Lower leg skin (tissue), 4 donors: Measurements from ENCODE around the gene CCDC88B. TPM values are rescaled to one million over a fixed set of nuclear protein-coding genes. Genes with fewer than 3 reads are reported as not detected.

Experiments
- DNase-seq, 2 donors: peaks; one replicate each; pipeline ENCODE4 v3.0.0-alpha.2; 2019; ENCODE audit warnings: low spot score in 2 of 2
- H3K4me3 ChIP-seq: fragments of 200-600 bp; sonication (generic); 2 replicates; pipeline ENCODE4 v1.5.1; 2017; ENCODE audit warnings: mild to moderate bottlenecking, low read depth; ENCODE audit not compliant: poor library complexity, severe bottlenecking
- POLR2A ChIP-seq, 2 donors: fragments of 450-650 bp; IDR thresholded peaks; one replicate each; pipeline ENCODE4 v1.6.1; 2016 to 2017; ENCODE audit warnings: antibody characterized with exemption in 2 of 2, mild to moderate bottlenecking in 1 of 2, moderate library complexity in 1 of 2
- WGBS, 2 donors: methylation state at CpG; one replicate each; pipeline ENCODE4 v1.1.5; 2018; 5-methylcytosine and 5-hydroxymethylcytosine counted together
- intact Hi-C: fragments of 100-400 bp; cut with DNase I; formaldehyde crosslinking; loops from one replicate; pipeline ENCODE4 v1.15.0; 2023; ENCODE audit warnings: low total_unique reads
- total RNA-seq, 4 donors: library from RNA; depleted of rRNA; stranded (reverse); fragments of >200 nt; gene quantifications; one replicate each; pipeline ENCODE4 v1.1.0, GENCODE V29; 2016
- TF ChIP-seq, protein P1 (sequence below), 3 donors: fragments of 450-650 bp; IDR thresholded peaks; one replicate each; pipeline ENCODE4 v1.5.1; 2016; ENCODE audit warnings: antibody characterized with exemption in 3 of 3, mild to moderate bottlenecking in 3 of 3, moderate library complexity in 2 of 3

Gene CCDC88B
- total RNA-seq, 4 donors from 2014 or later, result 2.6 to 9.5 (median 4.8) TPM

DNA sequence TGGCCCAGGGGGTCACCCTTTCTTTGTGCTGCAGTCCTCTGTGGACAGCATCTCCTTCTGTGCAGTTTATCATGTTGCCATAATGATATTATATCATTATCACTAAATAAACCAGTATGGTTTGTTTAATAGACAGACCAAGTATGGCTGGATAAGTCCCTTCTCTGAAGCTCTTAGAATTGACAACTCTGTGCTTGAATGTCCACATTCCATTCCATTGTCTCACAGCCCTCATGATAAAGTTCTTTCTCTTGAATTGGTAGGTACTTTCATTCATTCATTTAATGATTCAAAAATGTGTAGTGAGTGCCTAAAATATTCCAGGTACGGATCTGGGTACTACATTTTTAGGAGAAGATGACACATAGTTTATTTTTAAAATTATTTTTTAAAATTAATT lies 26.7 kb downstream of the CCDC88B start:
- 81 to 83% methylated on average over 1 of the region's 1 CpG for WGBS, 2 donors
- TF ChIP-seq, protein P1, sequence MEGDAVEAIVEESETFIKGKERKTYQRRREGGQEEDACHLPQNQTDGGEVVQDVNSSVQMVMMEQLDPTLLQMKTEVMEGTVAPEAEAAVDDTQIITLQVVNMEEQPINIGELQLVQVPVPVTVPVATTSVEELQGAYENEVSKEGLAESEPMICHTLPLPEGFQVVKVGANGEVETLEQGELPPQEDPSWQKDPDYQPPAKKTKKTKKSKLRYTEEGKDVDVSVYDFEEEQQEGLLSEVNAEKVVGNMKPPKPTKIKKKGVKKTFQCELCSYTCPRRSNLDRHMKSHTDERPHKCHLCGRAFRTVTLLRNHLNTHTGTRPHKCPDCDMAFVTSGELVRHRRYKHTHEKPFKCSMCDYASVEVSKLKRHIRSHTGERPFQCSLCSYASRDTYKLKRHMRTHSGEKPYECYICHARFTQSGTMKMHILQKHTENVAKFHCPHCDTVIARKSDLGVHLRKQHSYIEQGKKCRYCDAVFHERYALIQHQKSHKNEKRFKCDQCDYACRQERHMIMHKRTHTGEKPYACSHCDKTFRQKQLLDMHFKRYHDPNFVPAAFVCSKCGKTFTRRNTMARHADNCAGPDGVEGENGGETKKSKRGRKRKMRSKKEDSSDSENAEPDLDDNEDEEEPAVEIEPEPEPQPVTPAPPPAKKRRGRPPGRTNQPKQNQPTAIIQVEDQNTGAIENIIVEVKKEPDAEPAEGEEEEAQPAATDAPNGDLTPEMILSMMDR (IDR thresholded peaks at IDR 0.05), result no peak
- TF ChIP-seq POLR2A (IDR thresholded peaks at IDR 0.05), result no peak
- intact Hi-C loops, result no loop called here
- no peak overlapping the region for H3K4me3 ChIP-seq
- no peak for DNase-seq

DNA sequence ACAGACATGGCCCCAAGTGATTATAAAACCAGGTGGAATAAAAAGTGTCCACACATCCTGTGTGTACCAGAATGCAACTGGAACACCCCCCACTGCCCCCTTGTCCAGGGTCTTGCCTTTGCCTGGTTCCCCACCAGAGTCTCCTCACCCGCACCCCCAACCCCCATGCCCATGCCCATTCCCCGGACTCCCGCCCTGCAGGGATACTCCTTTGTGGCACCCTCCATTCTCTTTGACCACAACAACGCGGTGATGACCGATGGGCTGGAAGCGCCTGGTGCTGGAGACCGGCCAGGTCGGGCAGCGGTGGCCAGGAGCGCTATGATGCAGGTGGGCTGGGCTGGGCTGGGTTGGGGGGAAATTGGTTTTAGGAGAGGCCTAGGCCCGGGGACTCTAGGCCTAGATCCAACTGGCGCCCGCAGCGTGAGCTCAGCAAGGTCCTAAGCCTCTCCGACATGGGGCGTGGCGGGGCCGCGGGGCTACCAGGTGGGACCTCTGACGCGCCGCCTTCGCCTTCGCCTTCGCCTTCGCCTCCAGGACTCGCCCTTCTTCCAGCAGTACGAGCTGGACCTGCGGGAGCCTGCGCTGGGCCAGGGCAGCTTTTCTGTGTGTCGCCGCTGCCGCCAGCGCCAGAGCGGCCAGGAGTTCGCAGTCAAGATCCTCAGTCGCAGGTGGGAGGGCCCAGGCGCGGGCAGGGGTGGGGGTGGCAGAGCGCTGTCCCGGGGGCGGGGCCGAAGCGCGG lies 28.1 kb downstream of the CCDC88B start:
- no peak for DNase-seq
- WGBS, 2 donors, result 90 to 94% methylated on average over 34 to 35 of the region's 46 CpGs
- TF ChIP-seq, protein P1 (IDR thresholded peaks at IDR 0.05), result no peak
- TF ChIP-seq POLR2A (IDR thresholded peaks at IDR 0.05), result no peak

DNA sequence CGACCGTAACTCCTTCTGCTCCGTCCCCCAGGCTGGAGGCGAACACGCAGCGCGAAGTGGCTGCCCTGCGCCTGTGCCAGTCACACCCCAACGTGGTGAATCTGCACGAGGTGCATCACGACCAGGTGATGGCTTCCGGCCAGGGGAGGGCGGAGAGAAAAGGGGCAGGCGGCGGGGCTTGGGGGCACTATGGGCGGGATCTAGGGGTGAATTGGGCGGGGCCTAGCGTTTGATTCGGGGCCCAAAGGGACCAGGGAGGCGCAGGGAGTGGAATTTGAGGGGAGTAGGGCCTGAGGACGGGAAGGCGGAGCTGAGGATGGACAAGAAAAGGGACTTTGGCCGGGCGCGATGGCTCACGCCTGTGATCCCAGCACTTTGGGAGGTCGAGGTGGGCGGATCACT lies 28.7 kb downstream of the CCDC88B start:
- DNase-seq, result no peak
- WGBS, 2 donors, result 89 to 90% methylated on average over 27 of the region's 28 CpGs
- no peak overlapping the region for H3K4me3 ChIP-seq
- intact Hi-C loops, result no loop called here
- TF ChIP-seq, protein P1 (IDR thresholded peaks at IDR 0.05), result no peak
- no peak for TF ChIP-seq POLR2A (IDR thresholded peaks at IDR 0.05)

More for the DNA sequence above, 28.1 kb downstream of the CCDC88B start:
- no peak overlapping the region for H3K4me3 ChIP-seq
- intact Hi-C loops, result no loop called here

DNA sequence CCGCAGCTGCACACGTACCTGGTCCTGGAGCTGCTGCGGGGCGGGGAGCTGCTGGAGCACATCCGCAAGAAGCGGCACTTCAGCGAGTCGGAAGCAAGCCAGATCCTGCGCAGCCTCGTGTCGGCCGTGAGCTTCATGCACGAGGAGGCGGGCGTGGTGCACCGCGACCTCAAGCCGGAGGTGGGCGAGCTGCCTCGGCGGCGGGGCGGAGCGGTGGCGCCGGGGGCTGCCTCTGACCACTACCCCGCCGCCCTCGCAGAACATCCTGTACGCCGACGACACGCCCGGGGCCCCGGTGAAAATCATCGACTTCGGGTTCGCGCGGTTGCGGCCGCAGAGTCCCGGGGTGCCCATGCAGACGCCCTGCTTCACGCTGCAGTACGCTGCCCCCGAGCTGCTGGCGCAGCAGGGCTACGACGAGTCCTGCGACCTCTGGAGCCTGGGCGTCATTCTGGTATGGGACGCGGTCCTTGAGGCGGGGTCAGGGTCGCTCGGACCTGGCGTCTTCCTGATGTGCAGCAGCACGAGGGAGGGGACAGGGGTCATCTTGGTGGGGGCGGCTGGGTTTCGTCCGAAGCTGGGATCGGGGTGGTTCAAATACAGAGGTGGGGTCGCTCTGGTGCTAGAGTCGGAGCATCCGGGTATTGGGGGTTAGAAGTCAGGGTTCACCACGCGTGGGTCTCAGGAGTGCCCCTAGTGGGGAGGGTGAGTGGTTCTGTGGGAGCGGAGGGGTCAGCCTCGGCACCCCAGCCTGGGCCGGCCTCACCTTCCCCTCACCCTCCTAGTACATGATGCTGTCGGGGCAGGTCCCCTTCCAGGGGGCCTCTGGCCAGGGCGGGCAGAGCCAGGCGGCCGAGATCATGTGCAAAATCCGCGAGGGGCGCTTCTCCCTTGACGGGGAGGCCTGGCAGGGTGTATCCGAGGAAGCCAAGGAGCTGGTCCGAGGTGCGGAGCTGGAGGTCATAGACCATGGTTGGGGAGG lies 29.7 kb downstream of the CCDC88B start:
- intact Hi-C loops, result loop anchor here (10.0 kb wide), 1 partner anchor 275 kb away; no protein-coding TSS in a partner anchor
- DNase-seq, result no peak
- H3K4me3 ChIP-seq, result no peak overlapping the region
- 91% methylated on average over 77 to 82 of the region's 82 CpGs for WGBS, 2 donors
- TF ChIP-seq, protein P1 (IDR thresholded peaks at IDR 0.05), result no peak
- TF ChIP-seq POLR2A (IDR thresholded peaks at IDR 0.05), result no peak

DNA sequence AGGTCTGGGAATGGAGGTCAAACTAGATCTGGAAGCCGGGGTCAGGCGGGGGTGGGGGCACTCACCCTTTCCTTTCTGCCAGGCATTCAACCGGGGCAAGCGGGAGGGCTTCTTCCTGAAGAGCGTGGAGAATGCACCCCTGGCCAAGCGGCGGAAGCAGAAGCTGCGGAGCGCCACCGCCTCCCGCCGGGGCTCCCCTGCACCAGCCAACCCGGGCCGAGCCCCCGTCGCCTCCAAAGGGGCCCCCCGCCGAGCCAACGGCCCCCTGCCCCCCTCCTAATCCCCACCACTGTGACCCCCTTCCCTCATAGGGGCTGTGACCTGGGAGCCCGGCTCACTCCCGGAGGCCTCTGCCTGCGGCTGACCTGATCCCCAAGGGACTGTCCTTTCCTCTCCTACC lies 31.2 kb downstream of the CCDC88B start:
- intact Hi-C loops, result loop anchor here (10.0 kb wide), 1 partner anchor 274 kb away; no protein-coding TSS in a partner anchor
- TF ChIP-seq, protein P1 (IDR thresholded peaks at IDR 0.05), result no peak
- TF ChIP-seq POLR2A (IDR thresholded peaks at IDR 0.05), result no peak
- no peak overlapping the region for H3K4me3 ChIP-seq
- no peak for DNase-seq
- WGBS, 2 donors, result 87 to 91% methylated on average over 22 of the region's 22 CpGs
